Lung (tissue), 12 donors: ENCODE results near the gene CHIA. TPM values are rescaled to one million over a fixed set of nuclear protein-coding genes. Genes with fewer than 3 reads are reported as not detected.

Source experiments
- ATAC-seq: fragments of 200-7000 bp; cut with Tn5 transposase; one replicate; pipeline ENCODE4 v1.9.1; 2020; ENCODE audit warnings: moderate number of reproducible peaks; ENCODE audit not compliant: insufficient read depth, low FRiP score
- DNase-seq, 3 donors: peaks; one replicate each; pipeline ENCODE4 v3.0.0-alpha.2; 2013 to 2017
- H3K27ac ChIP-seq, 2 donors: one replicate each; pipeline ENCODE4 v1.5.1; 2013; ENCODE audit warnings: mild to moderate bottlenecking in 2 of 2, moderate library complexity in 2 of 2, control low read depth in 1 of 2, inconsistent platforms in 1 of 2, low read depth in 1 of 2, low read length in 1 of 2
- H3K27me3 ChIP-seq, 3 donors: one replicate each; pipeline ENCODE4 v1.5.1; 2013; ENCODE audit warnings: low read length in 2 of 3; ENCODE audit not compliant: control insufficient read depth in 3 of 3, insufficient read depth in 3 of 3
- H3K36me3 ChIP-seq, 4 donors: one replicate each; pipeline ENCODE4 v1.5.1; 2013; ENCODE audit warnings: low read length in 4 of 4, mild to moderate bottlenecking in 1 of 4, moderate library complexity in 1 of 4; ENCODE audit not compliant: control insufficient read depth in 4 of 4, insufficient read depth in 4 of 4
- H3K4me1 ChIP-seq, 5 donors: one replicate each; pipeline ENCODE4 v1.5.1; 2013; ENCODE audit warnings: low read length in 5 of 5, mild to moderate bottlenecking in 2 of 5, moderate library complexity in 1 of 5; ENCODE audit not compliant: control insufficient read depth in 5 of 5, insufficient read depth in 5 of 5
- H3K4me3 ChIP-seq: one replicate; pipeline ENCODE4 v1.5.1; 2013; ENCODE audit warnings: mild to moderate bottlenecking, control low read depth, moderate library complexity
- H3K9ac ChIP-seq, 2 donors: one replicate each; pipeline ENCODE4 v1.5.1; 2013; ENCODE audit warnings: low read length in 2 of 2, control low read depth in 1 of 2; ENCODE audit not compliant: insufficient read depth in 1 of 2
- H3K9me3 ChIP-seq, 4 donors: one replicate each; pipeline ENCODE4 v1.5.1; 2013; ENCODE audit warnings: low read length in 3 of 4, mild to moderate bottlenecking in 1 of 4, moderate library complexity in 1 of 4; ENCODE audit not compliant: control insufficient read depth in 4 of 4, insufficient read depth in 3 of 4
- WGBS, 2 donors: extraction: QIAGEN DNeasy Blood & Tissue Kit; methylation state at CpG; one replicate each; pipeline ENCODE4 v1.1.7; 2013; 5-methylcytosine and 5-hydroxymethylcytosine counted together
- polyA plus RNA-seq, 2 donors: library from polyadenylated mRNA; stranded (reverse); fragments of 200-250 nt; gene quantifications; one replicate each; pipeline ENCODE4 v1.2.1, GENCODE V29; 2013
- total RNA-seq, 2 donors: library from RNA; depleted of rRNA in 1 of 2; stranded (reverse); fragments of >200 nt in 1 of 2; gene quantifications; one replicate each; pipeline ENCODE4 v1.2.1, GENCODE V29; 2014 to 2021
- TF ChIP-seq, protein P1 (sequence below): IDR thresholded peaks from 2 replicates; pipeline ENCODE4 v1.5.1; 2012; ENCODE audit warnings: mild to moderate bottlenecking; ENCODE audit errors: control extremely low read depth, extremely low read depth
- donor health status: control.
- donor health status: control.
- donor health status: Bipolar disorder and iron deficiency.
- donor health status: healthy.
- donor health status: DM: yes; HTN: yes; CAD: no.

The CHIA gene
- total and polyA plus RNA-seq, 4 donors = 0.47 to 11.4 (median 2.4) TPM

- H3K27ac ChIP-seq = no peak overlapping the region
- no peak overlapping the region for H3K9ac ChIP-seq
- no peak for ATAC-seq
Measured at GRCh38 chr1:111290104-111290503, 547 bp upstream of the CHIA start.

GRCh38 chr1:111294390-111294789 is 3.7 kb downstream of the CHIA start:
- no peaks in the 10 kb centered on the region for H3K27me3 ChIP-seq
- no peaks in the 10 kb centered on the region for H3K4me1 ChIP-seq
- no peak overlapping the region for H3K27ac ChIP-seq
- no peak overlapping the region for H3K9ac ChIP-seq
- H3K9me3 ChIP-seq = no peaks in the 10 kb centered on the region
- TF ChIP-seq, protein P1, sequence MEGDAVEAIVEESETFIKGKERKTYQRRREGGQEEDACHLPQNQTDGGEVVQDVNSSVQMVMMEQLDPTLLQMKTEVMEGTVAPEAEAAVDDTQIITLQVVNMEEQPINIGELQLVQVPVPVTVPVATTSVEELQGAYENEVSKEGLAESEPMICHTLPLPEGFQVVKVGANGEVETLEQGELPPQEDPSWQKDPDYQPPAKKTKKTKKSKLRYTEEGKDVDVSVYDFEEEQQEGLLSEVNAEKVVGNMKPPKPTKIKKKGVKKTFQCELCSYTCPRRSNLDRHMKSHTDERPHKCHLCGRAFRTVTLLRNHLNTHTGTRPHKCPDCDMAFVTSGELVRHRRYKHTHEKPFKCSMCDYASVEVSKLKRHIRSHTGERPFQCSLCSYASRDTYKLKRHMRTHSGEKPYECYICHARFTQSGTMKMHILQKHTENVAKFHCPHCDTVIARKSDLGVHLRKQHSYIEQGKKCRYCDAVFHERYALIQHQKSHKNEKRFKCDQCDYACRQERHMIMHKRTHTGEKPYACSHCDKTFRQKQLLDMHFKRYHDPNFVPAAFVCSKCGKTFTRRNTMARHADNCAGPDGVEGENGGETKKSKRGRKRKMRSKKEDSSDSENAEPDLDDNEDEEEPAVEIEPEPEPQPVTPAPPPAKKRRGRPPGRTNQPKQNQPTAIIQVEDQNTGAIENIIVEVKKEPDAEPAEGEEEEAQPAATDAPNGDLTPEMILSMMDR = no peak
- no peak for ATAC-seq
- DNase-seq = no peak
- no peak overlapping the region for H3K4me3 ChIP-seq
- no peaks in the 10 kb centered on the region for H3K36me3 ChIP-seq

More at GRCh38 chr1:111290104-111290503, 547 bp upstream of the CHIA start:
- WGBS, 2 donors = 51 to 74% methylated on average over 3 of the region's 3 CpGs
- H3K4me1 ChIP-seq = peaks cover 0 to 2% (median 0%) of the 10 kb centered on the region in 5 donors
- TF ChIP-seq, protein P1 = no peak
- no peaks in the 10 kb centered on the region for H3K27me3 ChIP-seq
- H3K9me3 ChIP-seq = no peaks in the 10 kb centered on the region
- no peak overlapping the region for H3K4me3 ChIP-seq
- peak in 1 of 3 donors; percentile 9 for DNase-seq
- H3K36me3 ChIP-seq = no peaks in the 10 kb centered on the region

- Histone ChIP-seq H3K4me3 (no peak overlapping the region), H3K36me3 (no peaks in the 10 kb centered on the region), H3K9me3 (peaks cover 0 to 5% (median 0%) of the 10 kb centered on the region in 4 donors), H3K9ac (no peak overlapping the region), H3K4me1 (no peaks in the 10 kb centered on the region), H3K27me3 (no peaks in the 10 kb centered on the region), H3K27ac (no peak overlapping the region)
- 83 to 91% methylated on average over 3 of the region's 3 CpGs for WGBS, 2 donors
- TF ChIP-seq, protein P1 = no peak
- no peak for ATAC-seq
- no peak for DNase-seq
Measured at GRCh38 chr1:111302374-111302773, 11.7 kb downstream of the CHIA start.

- Histone ChIP-seq H3K9ac (no peak overlapping the region), H3K4me3 (no peak overlapping the region), H3K36me3 (no peaks in the 10 kb centered on the region), H3K4me1 (peaks cover 0 to 8% (median 0%) of the 10 kb centered on the region in 5 donors), H3K9me3 (peaks cover 0 to 5% (median 0%) of the 10 kb centered on the region in 4 donors), H3K27me3 (no peaks in the 10 kb centered on the region), H3K27ac (no peak overlapping the region)
- TF ChIP-seq, protein P1 = no peak
- WGBS, 2 donors = 36 to 55% methylated on average over 2 of the region's 2 CpGs
- no peak for DNase-seq
- ATAC-seq = no peak
Measured at GRCh38 chr1:111309690-111310089, 19.0 kb downstream of the CHIA start.
